Breast epithelium (tissue), 3 donors: ENCODE results near the gene KRT15.

Experiments used
- CTCF ChIP-seq, 3 donors: fragments of 450-650 bp; IDR thresholded peaks; one replicate each; pipeline ENCODE4 v1.5.1; 2016 to 2017; ENCODE audit warnings: antibody characterized with exemption in 3 of 3, mild to moderate bottlenecking in 3 of 3, moderate library complexity in 3 of 3
- POLR2A ChIP-seq: fragments of 450-650 bp; IDR thresholded peaks from one replicate; pipeline ENCODE4 v1.6.1; 2016; ENCODE audit warnings: antibody characterized with exemption, mild to moderate bottlenecking, moderate library complexity
- POLR2AphosphoS5 ChIP-seq, 3 donors: sonication (generic); formaldehyde crosslinking; IDR thresholded peaks; one replicate each; pipeline ENCODE4 v1.6.1; 2017; ENCODE audit warnings: antibody characterized with exemption in 3 of 3

- no peak for TF ChIP-seq CTCF (IDR thresholded peaks at IDR 0.05)
- no peak for TF ChIP-seq POLR2A
- TF ChIP-seq POLR2AphosphoS5 (IDR thresholded peaks at IDR 0.05): no peak
Observed at GRCh38 chr17:41567317-41567716, 48.6 kb upstream of the KRT15 start.
